HG03342 (cell line): Measurements from ENCODE around the gene ZNRF3.
"Not testable (repeated sequence)": the region's sequence is repeated elsewhere in the genome, so short reads cannot be mapped to it uniquely, and the experiment has no call there.

Experiments used
- ATAC-seq: cut with Tn5 transposase; IDR thresholded peaks from one replicate; pipeline ENCODE4 v1.9.1; 2021; ENCODE audit warnings: mild to moderate bottlenecking, moderate library complexity; ENCODE audit not compliant: unreplicated experiment

ZNRF3 gene

GRCh38 chr22:28905256-28905832 lies 22.0 kb downstream of the ZNRF3 start:
- ATAC-seq = no peak

GRCh38 chr22:28906312-28906711 lies 22.9 kb downstream of the ZNRF3 start:
- no peak for ATAC-seq

- peak; percentile 70 for ATAC-seq
These were observed 24.1 kb downstream of the ZNRF3 start for GRCh38 chr22:28907311-28908008.

- ATAC-seq = not testable (repeated sequence)
These were observed 25.4 kb downstream of the ZNRF3 start for GRCh38 chr22:28908810-28909209.

DNA sequence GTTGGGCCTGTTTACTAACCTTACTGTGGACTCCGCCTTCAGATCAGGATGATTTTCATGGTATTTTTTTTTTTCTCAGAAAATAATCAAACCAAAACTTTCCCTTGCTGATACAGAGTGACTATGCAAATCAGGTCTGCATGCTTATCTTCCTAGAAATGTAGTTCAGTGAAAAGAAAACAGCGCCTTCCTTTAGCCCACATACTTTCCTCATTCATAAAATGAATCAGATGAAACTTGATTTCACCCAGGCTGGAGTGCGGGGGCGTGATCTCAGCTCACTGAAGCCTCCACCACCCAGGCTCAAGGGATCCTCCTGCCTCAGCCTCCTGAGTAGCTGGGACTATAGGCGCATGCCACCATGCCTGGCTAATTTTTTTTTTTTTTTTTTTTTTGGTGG lies 26.0 kb downstream of the ZNRF3 start:
- no peak for ATAC-seq

- no peak for ATAC-seq
These were observed 27.4 kb downstream of the ZNRF3 start for GRCh38 chr22:28910569-28911303.

GRCh38 chr22:28911304-28911690 lies 27.9 kb downstream of the ZNRF3 start:
- ATAC-seq = no peak

DNA sequence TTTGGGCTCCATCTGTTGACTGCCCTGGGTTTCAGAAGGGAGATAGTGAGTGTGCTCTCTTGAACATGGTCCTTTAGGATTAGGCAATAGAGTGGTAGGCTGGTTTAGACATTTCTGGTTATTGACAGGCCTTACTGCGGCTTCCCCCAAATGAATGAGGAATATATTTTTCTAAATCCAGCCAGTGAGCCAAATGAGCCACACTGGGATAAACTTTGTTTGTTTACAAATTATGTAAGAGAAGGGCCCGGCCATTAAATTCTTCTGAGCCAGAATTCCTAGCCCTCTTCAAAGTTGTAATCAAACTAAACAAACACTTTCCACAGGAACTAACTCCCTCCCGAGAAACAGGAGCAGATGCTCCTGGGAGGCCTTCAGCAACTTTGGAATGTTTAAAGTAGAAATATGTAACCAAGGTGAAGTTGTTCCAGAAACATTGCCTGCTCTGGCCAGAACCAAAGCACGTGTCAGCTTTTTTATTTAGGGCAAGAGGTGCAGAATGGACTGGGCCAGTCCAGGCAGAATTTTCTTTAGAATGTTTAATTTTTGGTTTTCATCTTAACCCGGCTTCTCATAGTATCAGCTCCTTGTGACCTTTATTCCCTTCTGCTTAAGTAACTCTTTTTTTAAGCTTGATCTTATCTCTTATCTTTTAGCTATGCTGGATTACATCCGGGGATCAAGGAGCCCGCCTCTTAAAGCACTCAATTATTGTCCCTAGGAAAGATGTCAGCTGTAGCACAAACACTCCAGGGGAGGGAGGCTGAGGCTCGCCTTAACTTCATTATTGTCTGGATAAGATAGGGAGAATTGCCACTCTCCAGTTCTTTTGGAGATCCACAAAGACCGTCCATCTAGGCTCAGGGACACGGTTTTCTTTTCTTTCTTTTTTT lies 28.7 kb downstream of the ZNRF3 start:
- no peak for ATAC-seq

- no peak for ATAC-seq
These were observed 30.8 kb downstream of the ZNRF3 start for GRCh38 chr22:28914201-28914600.

DNA sequence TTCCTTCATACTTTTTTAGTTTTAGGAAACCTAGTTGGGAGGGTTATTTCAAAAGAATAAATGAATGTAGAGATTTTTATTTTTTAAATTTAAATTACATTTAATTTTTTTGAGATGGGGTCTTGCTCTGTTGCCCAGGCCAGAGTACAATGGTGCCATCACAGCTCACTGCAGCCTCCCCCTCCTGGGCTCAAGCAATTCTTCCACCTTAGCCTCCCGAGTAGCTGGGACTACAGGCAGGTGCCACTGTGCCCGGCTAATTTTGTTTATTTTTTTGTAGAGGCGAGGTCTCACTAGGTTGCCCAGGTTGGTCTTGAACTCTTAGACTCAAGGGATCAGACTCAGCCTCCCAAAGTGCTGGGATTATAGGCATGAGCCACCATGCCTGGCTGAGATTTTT lies 32.6 kb downstream of the ZNRF3 start:
- ATAC-seq = no peak

DNA sequence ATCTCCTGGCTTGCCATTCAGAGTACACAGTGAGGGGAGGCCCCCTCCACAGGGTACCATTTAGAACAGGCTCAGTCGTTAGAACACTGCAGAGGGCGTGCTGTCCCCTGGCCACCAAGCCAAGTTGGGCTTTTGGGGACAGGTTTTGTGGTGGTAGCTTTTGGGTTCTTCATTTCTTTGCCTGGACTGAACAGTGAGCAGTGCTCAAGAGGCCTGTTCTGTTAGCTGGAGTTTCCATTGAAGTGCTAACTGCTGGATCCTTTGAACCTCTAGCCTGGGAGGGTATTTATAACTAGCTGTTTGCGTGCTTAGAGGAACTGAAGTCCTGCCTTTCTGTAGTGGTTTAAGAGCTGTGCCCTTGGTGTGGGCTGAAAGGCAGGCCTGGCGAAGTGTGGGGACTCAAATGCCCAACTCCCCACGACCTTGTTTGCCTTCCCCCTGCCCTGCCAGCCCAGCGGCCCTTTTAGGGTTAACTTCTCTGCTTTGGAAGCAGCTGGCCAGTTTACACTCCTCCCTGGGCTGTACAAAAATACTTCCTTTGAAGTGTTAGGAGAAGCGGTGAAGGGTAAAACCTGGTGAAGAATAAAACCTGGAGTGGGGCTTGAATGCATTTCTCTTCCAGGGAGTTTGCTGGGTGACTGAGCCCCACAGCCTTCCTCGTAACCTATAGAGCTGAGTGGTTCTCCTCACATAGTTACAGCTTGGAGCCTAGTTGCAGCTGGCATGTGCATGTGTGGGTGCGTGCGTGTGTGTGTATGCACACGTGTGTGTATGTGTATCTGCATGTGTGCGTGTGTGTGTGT lies 34.6 kb downstream of the ZNRF3 start:
- no peak for ATAC-seq

DNA sequence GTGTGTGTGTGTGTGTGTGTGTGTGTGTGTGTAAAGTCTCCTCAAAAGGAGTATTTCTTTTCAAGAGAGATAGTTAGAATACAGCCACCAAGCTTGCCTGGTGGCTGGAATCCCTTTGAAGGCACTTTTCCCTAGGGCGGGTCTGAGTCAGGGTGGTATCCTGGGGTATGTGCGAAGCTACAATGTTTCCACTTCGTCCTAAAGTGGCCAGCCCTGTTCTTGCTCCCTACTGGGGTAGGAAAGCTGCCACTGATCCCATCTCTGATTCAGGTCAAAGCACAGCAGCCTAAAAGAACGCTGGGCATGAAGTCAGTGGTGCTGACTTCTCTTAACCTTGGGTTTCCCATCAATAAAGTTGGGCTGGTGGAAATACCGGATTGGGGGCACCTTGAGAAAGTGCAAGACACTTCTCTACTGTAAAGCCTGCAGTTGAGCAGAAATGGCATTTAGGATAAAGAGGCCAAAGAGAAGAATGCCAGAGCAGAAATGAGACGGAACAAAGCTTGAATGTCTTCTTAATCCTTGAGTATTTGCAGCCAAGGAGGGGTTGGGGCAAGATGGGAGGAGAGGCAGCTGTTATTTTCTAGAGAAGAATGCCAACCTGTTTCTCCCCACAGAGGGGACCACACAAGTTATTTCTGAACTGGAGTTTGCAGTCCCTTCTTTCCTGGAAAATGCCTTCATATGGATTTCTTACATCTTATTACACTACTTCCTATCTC lies 35.3 kb downstream of the ZNRF3 start:
- ATAC-seq = no peak

- ATAC-seq = no peak
These were observed 37.6 kb downstream of the ZNRF3 start for GRCh38 chr22:28920757-28921584.

DNA sequence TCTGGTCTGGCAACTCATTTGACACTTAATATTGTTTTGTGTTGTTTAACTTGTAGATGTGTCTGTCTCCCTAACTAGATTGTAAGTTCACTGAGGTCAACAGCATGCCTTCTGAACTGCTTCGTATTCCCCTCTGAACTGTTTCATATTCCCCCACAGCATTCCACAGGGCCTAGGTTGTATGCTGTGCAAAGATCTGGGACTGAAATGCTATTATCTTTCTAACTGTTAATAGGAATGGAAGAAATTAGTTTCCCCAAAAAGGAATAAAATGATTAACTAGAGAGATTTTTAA lies 38.2 kb downstream of the ZNRF3 start:
- ATAC-seq = no peak

- no peak for ATAC-seq
These were observed 39.3 kb downstream of the ZNRF3 start for GRCh38 chr22:28922540-28923244.

- ATAC-seq = no peak
These were observed 40.7 kb downstream of the ZNRF3 start for GRCh38 chr22:28923826-28924732.

- no peak for ATAC-seq
These were observed 42.5 kb downstream of the ZNRF3 start for GRCh38 chr22:28925916-28926315.
